GM18517 (cell line): ENCODE data around the gene PSMB7.

ENCODE experiments used
- ATAC-seq: cut with Tn5 transposase; IDR thresholded peaks from one replicate; pipeline ENCODE4 v1.9.1; 2021; ENCODE audit warnings: mild to moderate bottlenecking, moderate library complexity; ENCODE audit not compliant: unreplicated experiment

PSMB7 gene

DNA sequence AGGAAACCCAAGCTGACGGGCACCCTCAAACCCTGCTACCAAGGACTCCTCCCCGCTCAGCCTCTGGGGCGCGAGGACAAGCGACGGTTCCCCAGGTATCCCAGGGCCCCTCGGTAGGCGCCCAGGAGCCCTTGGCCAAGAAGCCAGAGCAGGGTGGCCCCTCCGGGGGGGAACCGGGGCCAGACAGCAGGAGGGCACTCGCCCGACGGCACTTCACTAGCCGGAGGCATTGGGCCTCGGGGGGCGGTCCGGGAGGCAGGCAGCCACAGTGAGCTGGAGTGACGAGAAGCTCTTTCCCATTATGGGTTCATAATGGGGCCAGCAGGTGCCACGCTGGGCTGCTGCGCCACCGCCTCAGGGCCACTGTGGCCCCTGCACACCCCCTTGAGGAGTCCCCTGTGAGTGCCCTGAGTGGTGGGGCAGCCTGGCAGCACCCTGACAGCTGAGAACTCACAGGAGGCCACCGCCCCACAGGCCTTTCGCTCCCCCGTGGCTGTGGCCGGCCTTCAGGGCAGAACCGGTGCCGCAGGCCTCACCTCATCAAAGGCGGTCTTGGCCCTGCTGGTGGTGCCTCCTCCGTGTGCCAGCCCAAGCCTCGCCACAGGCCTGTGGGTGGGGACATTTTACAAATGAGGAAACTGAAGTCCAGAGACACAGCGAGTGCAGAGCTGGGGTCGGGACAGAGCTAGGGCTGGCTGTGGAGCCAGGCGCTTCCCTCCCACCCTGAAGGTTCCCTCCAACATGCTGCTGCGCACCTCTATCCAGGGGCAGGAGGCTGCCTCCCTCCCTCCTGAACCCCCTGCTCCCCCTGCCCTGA lies 68.7 kb downstream of the PSMB7 start:
- ATAC-seq = no peak

DNA sequence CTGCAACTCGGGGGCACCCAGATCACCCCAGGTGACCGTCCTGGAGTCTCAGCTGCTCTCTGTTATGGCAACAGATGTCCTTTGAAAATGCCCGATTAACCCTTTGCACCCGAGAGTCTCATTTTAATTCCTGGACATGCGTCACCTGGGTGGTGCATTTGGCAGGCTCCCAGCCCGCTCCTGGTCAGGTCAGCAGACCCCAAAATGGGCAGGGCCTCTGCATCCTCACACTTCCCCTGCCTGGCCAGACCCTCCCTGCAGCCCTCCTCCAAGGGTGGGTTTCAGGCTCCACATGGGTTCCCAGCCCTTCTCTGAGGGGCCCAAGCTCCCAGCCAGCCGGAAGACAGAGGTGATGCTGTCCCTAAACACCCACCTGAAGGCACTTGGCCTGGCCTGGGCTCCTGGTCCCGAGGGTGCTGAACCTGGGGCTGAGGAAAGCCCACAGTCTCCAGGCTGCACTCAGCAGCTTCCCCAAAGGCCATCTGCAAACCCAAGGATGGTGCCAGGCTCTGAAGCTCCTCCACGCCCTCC lies 69.4 kb downstream of the PSMB7 start:
- no peak for ATAC-seq

DNA sequence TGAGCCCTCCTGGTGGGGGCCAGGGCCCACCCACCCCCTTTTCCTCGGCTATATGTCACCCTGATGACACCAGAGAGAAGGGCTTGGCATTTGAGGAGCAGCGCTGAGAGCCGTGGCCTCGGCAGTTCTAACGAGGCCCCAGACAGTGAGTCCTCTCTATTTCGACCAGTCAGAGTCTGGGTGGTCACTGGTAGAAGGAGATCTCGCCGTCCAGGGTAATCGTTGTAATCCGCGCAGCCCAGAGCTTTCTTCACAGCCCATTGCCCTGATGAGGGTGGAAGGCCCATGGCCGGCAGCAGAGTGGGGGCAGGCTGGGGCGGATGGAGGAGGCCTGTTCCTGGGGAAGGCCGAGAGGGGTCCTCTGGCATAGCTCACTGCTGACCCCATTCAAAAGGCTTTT lies 70.2 kb downstream of the PSMB7 start:
- ATAC-seq = no peak

DNA sequence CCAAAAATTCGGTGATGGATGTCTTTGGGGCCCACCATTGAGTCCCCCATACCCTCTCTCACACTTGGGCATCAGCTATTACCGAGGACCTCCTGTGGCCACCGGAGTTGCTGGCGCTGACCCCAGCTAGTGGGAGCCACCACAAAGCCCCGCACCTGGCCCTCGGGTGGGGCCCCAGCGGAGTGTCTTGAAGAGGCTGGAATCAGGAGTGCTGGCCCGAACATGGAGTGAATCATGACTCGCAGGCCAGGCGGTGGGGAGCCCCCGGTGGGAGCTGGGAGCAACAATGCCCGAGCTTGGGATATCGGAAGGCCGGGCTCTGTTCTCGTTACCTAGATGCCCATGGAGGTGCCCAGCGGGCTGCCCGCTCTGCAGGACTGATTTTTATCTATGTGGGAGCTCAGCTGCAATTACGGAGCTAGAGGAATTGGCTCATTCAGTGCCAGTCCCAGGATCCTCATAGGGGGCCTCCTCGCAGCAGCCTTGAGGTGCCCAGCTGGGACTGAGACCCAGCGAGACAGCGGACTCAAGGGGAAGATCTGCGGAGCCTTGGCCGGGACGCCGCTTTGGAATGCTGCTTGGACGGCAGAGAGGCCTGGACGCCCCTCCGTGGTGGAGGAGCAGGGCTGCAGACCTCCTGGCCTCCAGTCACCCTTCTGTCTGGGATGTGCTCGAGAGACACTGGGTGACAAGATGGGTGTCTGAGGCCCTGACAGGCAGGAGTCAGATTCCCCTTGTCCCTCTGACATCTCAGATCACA lies 70.8 kb downstream of the PSMB7 start:
- no peak for ATAC-seq

DNA sequence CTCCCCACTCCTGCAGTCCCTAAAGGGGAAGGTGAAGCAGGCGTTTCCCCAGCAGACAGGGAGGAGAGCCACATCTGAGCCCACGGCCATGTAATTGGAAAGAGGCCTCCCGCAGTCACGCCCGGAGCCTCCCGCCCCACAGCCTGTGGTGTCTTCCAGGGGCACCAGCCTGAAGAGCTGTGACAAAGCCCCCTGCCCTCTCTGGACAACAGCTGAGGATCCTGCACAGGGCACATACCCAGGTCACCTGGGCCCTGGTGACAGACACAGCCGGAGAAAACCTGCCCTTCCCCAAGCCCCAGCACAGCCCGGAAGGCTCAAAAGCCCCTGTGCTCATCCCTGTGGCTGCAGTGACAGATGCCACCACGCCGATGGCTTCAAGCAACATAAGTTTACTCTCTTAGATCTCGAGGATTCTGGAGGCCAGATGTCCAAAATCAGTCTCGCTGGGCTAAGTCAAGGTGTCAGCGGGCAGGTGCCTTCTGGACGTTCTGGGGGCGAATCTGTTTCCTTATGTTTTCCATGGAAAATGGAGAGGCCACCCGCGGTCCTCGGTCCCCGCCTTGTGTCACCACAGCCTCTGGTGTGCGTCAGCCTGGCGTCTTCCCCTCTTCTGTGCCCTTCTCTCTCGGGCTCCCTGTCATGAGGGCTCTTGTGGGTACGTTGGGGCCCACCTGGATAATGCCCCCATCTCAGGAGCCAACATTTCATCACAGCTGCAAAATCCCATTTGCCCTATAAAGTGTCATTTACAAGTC lies 71.5 kb downstream of the PSMB7 start:
- ATAC-seq = no peak

DNA sequence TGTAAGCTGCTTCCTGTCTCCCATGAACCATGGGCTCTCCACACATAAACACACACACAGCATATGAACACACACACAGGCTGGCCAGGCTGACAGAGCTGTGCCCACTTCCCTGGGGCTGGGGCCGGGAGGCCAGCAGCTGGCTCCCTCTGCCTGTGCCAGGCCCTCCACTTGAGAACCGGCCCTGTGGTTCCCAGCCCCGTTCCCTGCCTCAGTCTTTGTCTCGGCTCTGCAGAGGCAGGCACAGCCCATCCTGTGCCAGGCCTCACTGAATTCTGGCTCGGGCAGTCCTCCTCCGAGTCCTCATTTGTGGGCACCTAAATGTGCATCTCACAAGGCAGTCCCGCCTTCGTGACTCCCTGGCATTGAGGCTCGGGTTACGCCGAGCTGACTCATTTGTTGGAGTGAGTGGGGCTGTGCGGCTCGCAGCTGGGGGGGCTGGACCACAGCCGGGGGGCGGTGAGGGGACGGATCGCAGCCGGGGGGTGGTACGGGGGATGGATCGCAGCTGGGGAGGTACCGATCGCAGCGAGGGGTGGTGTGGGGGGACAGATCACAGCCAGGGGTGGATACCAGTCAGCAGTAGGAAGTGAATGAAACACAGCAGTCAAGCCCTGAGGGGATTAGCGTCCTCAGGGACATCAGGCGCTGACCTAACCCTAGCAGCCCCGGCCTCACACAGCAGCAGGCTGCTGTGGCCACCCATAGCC lies 72.3 kb downstream of the PSMB7 start:
- no peak for ATAC-seq

DNA sequence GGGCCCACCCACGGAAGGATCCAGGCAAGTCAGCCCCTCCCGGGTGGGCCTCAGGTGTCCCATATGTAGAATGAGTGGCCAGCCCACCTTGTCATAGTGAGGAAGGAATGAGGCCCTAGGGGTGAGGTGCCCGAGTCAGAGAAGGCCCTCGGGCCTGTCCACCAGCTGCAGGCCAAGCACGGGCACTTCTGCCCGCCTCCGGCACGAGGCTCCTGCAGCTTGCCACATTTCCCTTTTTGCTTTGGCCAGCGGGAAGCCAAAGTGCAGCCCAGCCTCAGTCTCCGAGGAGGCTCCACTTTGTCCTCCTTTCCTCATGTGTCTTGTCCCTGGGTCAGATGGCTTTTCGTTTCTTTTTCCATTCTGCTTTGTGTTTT lies 72.9 kb downstream of the PSMB7 start:
- no peak for ATAC-seq

DNA sequence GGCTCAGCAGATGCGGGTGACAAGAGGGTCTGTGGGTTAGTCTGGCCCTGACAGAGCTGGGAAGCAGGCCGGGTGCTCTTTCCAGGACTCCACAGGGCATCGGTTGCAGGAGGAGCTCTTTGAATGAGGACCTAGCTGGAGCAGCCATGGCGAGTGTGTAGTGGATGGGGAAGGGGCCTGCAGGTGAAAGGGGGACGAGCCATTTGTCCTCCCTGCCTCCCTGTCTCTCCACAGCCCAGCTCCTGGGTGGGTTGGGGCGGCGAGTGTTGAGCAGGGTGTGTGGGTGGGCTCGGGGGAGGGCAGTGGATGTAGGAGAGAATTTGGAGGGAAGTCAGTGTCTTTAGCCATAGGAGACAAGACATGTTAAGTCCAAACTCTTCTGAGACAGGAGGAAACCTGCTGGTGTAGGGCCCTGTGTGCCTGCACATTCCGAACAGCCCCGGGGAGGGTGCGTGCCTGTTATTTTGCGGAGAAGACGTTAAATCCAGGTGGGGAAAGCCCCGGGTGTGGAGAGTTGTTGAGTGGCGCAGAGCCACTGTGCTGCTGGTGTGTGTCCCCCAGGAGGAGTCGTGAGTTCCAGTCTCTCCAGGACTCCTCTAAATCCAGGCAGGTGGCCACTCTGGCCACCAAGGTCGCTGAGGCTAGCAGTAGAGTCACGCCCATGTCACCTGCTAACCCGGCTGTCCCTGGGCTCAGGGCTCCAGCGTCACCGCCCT lies 73.6 kb downstream of the PSMB7 start:
- no peak for ATAC-seq

DNA sequence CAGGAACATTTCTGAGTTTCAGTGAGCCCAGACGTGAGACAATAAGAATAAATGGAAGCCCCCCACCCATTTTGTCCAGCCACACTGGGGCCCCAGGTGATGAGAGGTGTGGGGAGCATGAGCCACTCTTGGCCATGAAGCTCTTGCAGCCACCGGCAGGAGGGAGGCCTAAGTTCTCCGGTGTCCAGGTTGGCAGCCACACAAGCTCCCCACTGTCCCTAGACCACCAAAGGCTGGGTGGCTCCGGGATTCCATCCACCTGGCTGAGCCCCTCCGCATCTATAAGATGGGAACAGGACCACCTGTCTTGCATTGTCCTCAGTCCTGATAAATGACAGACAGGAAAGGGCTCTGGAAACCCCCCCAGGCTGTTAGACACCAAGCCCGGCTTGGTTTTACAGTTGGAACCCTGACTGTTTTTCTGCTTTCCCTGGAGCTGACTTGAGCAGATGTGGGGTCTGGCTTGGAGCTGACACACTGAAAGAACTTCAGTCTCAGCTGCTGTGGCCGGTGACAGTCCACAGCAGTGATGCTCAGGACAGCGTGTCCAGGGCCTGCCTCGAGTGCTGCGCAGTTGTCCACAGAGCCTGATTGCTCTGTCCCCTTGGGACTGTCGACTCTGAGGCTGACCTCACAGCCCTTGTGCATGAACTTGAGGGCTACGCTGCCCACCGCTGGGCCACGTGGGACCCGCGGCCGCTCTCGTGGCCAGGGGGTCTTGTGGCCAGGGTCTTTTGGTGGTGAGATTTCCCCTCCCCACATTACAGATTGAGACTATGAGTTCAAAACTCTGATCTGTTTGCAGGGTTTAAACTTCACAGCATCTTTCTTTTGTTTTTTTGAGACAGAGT lies 74.8 kb downstream of the PSMB7 start:
- ATAC-seq = no peak

DNA sequence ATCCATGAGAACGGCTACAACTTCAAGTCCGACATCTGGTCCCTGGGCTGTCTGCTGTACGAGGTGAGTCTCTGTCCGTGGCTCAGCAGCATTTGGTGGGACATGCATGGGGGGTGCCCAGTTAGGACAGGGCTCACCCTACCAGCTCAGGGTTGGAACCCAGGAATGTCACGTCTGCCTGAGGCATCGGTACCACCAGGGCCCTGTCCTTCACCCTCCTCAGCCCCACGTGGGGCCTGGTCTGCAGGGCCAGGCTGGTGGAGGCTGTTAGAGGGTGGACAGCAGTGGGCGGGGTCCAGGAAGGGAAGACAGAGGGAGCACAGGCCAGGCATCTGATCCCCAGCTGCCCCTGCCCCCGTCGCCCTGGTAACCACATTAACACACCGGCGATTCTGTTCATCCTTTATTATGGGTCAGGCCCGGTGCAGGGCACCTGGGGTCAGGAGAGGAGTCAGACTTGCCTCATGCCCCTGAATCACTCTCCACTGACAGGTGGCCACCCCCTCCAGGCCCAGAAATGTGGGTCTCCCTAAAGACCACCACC lies 75.6 kb downstream of the PSMB7 start:
- no peak for ATAC-seq

DNA sequence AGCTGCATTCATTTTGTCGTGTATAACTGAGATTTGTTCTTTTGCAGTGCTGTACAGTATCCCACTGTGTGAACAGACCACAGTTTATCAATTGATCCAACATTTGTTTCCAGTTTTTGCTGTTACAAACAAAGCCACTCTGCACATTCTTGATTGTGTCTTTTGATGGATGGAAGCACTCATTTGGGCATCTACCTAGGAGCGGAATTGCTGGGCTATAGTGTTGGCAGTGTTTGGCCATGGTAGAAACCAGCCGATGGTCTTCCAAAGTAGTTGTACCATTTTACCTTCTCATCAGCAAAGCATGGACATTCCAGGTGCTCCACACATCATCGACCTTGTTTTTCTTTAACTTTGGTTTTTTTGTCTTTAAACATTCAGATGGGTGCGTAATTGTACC lies 77.7 kb downstream of the PSMB7 start:
- no peak for ATAC-seq

DNA sequence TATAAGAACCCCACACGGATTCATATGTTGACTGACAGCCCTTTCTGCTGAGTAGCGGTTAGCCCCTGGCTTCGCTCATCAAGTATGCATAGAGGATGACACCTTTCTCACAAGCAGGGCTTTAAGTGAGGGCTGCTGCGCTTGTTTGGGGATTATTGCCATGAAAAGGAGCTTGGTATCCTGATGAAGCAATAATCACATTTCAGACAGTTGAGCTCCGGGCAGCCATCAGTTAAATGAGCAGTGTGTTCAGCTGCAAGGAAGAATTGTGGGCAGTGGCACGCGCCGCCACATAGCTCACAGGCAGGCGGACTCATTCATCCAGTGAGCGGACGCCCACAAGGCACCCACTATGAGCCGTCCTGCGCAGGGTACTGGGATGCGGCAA lies 79.9 kb downstream of the PSMB7 start:
- no peak for ATAC-seq

DNA sequence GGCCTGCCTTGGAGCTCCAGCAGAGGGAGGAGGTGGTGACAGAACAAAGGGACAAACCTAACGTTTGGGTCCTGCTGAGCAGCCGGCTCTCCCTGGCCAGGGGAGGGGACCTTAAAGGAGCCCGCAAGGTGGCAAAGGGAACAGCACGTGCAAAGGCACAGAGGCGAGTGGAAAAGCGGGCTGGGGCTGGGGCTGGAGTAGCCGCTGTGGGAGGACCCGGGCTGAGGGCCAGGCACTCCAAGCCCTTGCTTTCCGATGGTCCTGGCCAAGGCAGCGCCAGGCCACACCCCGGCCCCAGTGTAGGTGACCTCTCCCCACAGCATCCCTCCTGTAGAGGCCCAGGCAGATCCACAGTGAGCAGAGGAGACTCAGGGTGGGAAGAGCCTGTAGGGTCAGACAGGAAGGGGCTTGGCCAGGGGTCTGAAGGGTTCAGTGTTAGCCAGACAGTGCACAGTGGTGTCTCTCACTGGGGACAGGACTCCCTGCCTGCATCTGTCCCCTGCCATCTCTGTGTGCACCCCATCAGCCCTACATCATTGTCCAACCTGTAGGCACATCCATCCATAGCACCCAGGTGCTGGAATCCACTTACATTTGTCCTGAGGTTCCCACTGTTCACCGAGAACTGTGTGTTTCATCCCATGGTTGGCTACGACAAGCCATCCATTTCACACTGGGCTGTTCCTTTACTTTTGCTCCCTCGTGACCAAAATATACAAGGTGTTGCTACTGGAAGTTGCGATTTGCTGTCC lies 80.5 kb downstream of the PSMB7 start:
- ATAC-seq = no peak

DNA sequence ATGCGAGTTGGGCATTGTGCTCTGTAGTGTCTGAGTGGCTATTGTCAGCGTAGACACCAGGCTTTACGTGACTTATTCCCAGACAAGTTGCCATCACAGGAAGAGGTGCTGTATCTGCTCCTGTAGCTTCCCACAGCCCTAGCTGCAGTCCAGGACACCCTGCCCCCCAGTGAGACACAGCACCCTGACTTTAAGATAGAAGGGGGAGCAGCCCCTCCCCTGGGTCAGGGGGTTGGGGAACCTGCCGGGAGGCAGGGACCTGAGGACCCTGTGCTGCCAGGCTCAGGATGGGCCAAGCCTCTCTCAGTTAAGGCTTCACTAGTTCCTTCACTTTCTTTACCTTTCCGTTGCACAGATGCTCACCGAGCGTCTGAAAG lies 82.1 kb downstream of the PSMB7 start:
- ATAC-seq = no peak

DNA sequence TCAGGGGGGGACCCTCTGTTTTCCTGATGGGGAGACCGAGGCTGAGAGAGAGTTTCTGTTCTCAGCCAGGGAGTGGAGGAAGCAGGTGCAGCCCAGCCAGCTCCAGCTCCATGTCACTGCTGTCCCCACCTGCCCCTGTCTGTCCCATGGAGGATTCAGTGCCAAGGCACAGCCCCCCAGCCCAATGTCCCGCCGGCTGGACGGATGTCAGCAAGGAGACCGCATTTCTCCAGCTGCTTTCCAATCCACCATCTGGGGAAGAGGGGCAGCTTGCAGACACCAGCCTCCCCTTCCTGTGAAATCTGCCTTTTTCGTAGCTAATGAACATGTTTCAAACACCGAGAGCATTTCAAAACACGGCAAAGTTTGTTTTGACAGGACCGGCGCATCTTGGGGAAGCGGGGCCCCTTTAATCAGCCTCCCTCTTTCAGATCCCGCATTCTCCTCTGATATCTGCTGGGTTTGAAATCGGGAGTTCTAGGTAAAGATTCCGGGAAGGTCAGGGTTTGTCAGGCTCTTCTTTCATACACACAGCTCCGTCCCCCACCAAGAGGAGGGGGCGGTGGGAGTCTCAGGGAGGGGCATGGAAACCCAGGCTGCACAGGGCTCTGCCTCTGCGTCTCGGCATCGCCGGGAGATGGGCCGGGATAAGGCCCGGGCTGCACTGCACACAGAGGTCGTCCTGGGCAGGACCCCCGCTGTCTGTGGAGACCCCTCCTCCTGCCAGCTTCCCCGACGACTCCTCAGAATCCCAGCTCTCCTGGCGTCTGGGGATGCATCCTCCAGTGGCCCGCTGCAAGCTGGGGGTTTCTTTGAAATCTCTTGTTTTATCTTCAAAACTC lies 82.7 kb downstream of the PSMB7 start:
- ATAC-seq = no peak

DNA sequence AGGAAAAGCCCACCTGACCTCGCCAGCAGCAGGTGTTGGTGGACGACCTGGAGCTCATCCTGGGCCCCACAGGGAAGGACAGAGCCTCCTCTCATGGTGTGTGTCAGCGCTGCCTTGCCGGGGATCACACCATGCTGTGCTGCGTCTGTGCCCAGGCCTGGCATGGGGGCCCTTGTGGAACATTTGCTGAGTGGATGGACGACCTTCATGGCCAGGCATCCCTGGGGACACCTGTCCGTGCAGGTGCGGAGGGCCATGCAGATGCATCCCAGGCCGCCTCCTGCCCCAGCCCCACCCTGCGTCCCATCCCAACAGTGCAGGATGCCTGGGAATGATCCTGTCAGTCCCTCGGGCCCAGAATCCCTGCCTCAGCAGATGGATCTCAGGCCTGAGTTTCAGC lies 83.7 kb downstream of the PSMB7 start:
- no peak for ATAC-seq

DNA sequence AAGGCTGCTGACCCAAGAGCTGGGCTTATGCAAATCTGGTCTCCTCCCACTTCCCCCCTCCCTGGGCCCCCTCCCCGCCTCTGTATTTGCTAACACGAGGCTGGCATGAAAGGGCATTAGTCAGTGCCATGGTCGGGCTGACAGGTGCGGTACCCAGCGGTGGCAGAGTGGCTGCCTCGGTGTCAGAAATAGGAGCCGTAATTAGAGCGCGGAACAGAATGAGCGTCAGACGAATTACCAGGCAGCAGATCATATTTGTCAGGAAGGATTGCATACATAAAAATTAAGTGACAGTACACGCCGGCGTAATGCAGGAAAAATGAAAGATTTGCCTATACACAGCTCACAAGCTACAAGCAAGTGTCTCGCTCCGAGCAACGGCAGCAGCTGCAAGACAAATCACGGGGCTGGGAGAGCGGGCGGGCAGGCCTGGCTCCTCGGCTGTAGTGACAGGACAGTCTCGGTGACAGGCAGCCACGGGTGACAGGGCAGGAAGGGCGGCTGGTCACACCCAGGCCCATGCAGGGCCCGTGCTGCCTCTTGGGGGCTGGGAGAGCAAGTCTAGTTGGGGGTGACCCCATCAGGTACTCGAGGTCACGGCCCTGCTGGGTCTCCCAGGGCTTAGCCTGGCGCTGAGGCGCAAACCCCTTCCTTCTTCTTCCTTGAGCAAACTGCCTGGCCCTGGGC lies 85.1 kb downstream of the PSMB7 start:
- ATAC-seq = no peak
